Measurements from ENCODE around the gene EIF5.

GRCh38 chr14:103326078-103326477 lies 8.0 kb upstream of the EIF5 start:
- TF ChIP-seq YY1 (IDR thresholded peaks at IDR 0.05; ENCODE audit: extremely low read depth, insufficient replicate concordance, low read depth, low read length) (no peak), POLR2A (IDR thresholded peaks at IDR 0.05; ENCODE audit: borderline replicate concordance, extremely low read depth, insufficient read depth, insufficient read length) (no peak), ZNF274 (IDR thresholded peaks at IDR 0.05; ENCODE audit: low read depth, low read length) (no peak)

Data from HCT116 (cell line).